GM18870 (cell line): ENCODE measurements around the gene IVNS1ABP.

Source experiments
- ATAC-seq: cut with Tn5 transposase; IDR thresholded peaks from one replicate; pipeline ENCODE4 v1.9.1; 2021; ENCODE audit warnings: moderate library complexity; ENCODE audit not compliant: unreplicated experiment

IVNS1ABP gene

GRCh38 chr1:185317034-185317885 lies at the start of gene IVNS1ABP:
IVNS1ABP (minus strand) TSS chr1:185317243; CDS start chr1:185309493, 7,750 bp downstream.
- ATAC-seq = peak; percentile 69

GRCh38 chr1:185365951-185366350 lies 48.9 kb upstream of the IVNS1ABP start:
- ATAC-seq = no peak

- peak; percentile 78 for ATAC-seq
Observed at GRCh38 chr1:185364528-185364927, 47.5 kb upstream of the IVNS1ABP start.

- ATAC-seq = no peak
Observed at GRCh38 chr1:185363205-185363604, 46.2 kb upstream of the IVNS1ABP start.

GRCh38 chr1:185360714-185361113 lies 43.7 kb upstream of the IVNS1ABP start:
- ATAC-seq = no peak

GRCh38 chr1:185358957-185359356 lies 41.9 kb upstream of the IVNS1ABP start:
- ATAC-seq = no peak

GRCh38 chr1:185355947-185356346 lies 38.9 kb upstream of the IVNS1ABP start:
- ATAC-seq = no peak

GRCh38 chr1:185353124-185353523 lies 36.1 kb upstream of the IVNS1ABP start:
- no peak for ATAC-seq

- ATAC-seq = no peak
Observed at GRCh38 chr1:185351734-185352466, 34.9 kb upstream of the IVNS1ABP start.

GRCh38 chr1:185350027-185350442 lies 33.0 kb upstream of the IVNS1ABP start:
- no peak for ATAC-seq

GRCh38 chr1:185349556-185349955 lies 32.5 kb upstream of the IVNS1ABP start:
- ATAC-seq = no peak

- no peak for ATAC-seq
Observed at GRCh38 chr1:185348985-185349384, 31.9 kb upstream of the IVNS1ABP start.

- no peak for ATAC-seq
Observed at GRCh38 chr1:185348296-185348695, 31.3 kb upstream of the IVNS1ABP start.

- no peak for ATAC-seq
Observed at GRCh38 chr1:185345913-185346720, 29.1 kb upstream of the IVNS1ABP start.

- no peak for ATAC-seq
Observed at GRCh38 chr1:185343306-185343705, 26.3 kb upstream of the IVNS1ABP start.

GRCh38 chr1:185342672-185343259 lies 25.7 kb upstream of the IVNS1ABP start:
- no peak for ATAC-seq

GRCh38 chr1:185342017-185342416 lies 25.0 kb upstream of the IVNS1ABP start:
- no peak for ATAC-seq

- ATAC-seq = no peak
Observed at GRCh38 chr1:185341196-185341781, 24.2 kb upstream of the IVNS1ABP start.

- ATAC-seq = peak; percentile 96
Observed at GRCh38 chr1:185338719-185339622, 21.9 kb upstream of the IVNS1ABP start.
